ENCODE data around the gene TAAR8.

DNA sequence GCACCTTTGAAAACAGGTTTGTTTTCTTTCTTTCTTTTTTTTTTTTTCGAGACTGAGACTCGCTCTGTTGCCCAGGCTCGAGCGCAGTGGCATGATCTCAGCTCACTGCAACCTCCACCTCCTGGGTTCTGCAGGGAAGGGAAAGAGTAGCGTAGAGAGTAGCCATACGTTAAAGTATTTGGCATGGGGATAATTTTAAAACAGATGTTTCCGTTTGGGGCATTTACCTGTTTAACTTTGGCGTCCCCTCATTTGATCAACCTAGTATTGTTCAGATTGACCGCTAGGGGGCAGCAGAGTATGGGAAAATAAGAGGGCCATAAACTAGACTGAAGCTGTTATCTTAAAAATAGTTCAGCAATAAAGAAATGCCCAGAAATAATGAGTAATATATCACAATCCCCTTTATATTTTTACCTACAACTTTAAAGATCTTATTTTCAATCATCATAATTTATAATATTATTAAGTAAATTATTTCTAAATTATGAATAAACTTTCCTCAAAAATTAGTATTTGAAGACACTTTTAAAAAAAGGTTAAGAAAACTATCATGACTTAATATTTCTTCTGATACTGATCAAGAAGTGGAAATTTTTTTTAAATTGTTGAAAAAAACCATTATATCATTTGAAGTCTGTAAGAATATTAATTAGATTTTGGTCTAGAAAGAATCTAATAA is 22.0 kb upstream of the TAAR8 start:
- TF ChIP-seq POLR2A (IDR thresholded peaks at IDR 0.05) (no peak), CTCF (IDR thresholded peaks at IDR 0.05) (peak; percentile 62 to 64), POLR2AphosphoS5 (IDR thresholded peaks at IDR 0.05) (no peak), EP300 (IDR thresholded peaks at IDR 0.05) (no peak)

Data from suprapubic skin (tissue), 4 donors.